ENCODE data around the gene SRRM4.
A peak's percentile ranks its signal among the peaks of the same experiment; 100 is the strongest.

SRRM4 gene

DNA sequence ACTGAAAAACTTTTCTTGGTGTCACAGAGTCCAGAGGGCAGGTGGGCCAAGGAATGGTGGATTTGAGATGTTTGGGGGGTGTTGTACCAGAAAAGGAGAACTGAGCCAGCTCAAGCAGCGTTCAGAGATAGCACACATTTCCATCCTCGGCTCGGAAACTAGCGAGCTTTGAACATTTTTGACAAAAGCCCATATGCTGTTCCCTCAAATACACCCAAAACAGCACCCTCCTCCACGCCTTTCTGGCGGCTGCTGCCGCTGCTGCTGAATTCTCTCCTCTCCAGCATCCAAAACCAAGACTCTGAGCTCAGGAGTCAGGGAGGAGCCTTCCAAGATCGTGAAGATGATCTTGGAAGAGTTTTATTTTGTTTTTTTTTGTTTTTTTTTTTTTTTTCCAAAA lies 961 bp downstream of the SRRM4 start:
- Mint-ChIP-seq H3K9me3 (no peaks in the 10 kb centered on the region), H3K4me1 (no peaks in the 10 kb centered on the region), H3K27me3 (ENCODE audit: low read depth) (peaks cover 90% of the 10 kb centered on the region), H3K27ac (no peak overlapping the region), H3K4me3 (peak overlapping the region; percentile 21 to 67 (median 51)), H3K36me3 (ENCODE audit: low read depth) (no peaks in the 10 kb centered on the region)
- TF ChIP-seq, protein P1, sequence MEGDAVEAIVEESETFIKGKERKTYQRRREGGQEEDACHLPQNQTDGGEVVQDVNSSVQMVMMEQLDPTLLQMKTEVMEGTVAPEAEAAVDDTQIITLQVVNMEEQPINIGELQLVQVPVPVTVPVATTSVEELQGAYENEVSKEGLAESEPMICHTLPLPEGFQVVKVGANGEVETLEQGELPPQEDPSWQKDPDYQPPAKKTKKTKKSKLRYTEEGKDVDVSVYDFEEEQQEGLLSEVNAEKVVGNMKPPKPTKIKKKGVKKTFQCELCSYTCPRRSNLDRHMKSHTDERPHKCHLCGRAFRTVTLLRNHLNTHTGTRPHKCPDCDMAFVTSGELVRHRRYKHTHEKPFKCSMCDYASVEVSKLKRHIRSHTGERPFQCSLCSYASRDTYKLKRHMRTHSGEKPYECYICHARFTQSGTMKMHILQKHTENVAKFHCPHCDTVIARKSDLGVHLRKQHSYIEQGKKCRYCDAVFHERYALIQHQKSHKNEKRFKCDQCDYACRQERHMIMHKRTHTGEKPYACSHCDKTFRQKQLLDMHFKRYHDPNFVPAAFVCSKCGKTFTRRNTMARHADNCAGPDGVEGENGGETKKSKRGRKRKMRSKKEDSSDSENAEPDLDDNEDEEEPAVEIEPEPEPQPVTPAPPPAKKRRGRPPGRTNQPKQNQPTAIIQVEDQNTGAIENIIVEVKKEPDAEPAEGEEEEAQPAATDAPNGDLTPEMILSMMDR (IDR thresholded peaks at IDR 0.05; ENCODE audit: unreplicated experiment in 3 of 3) = no peak

- Mint-ChIP-seq H3K4me1 (no peaks in the 10 kb centered on the region), H3K4me3 (peak overlapping the region in 1 of 3 experiments; percentile 19), H3K9me3 (no peaks in the 10 kb centered on the region), H3K27ac (no peak overlapping the region), H3K36me3 (ENCODE audit: low read depth) (no peaks in the 10 kb centered on the region), H3K27me3 (ENCODE audit: low read depth) (peaks cover 83% of the 10 kb centered on the region)
- TF ChIP-seq, protein P1 (IDR thresholded peaks at IDR 0.05; ENCODE audit: unreplicated experiment in 3 of 3) = no peak
Observed at GRCh38 chr12:118982984-118983761, 1.8 kb downstream of the SRRM4 start.

GRCh38 chr12:118984161-118984943 lies 3.0 kb downstream of the SRRM4 start:
- Mint-ChIP-seq H3K27ac (no peak overlapping the region), H3K4me1 (no peaks in the 10 kb centered on the region), H3K4me3 (no peak overlapping the region), H3K27me3 (ENCODE audit: low read depth) (peaks cover 84% of the 10 kb centered on the region), H3K36me3 (ENCODE audit: low read depth) (no peaks in the 10 kb centered on the region), H3K9me3 (no peaks in the 10 kb centered on the region)
- TF ChIP-seq, protein P1 (IDR thresholded peaks at IDR 0.05; ENCODE audit: unreplicated experiment in 3 of 3) = no peak

DNA sequence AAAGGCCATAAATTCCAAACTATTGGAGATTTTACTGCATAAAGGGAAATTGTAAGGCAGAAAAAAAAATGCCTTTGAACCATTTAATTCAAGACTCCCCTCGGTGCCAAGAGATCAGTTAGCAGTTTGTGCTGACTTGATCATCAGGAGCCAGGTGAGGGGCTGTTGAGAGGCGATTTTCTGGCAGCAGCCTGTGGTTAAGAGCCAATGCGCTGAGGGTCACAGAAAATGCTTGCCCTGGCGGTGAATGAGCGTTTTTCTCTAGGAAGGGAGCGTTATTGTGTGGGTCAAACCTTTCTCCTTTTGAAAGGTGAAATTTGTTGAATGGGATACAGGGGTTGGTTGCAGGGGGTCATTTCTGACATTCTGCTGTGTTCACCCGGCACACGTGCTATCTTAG lies 4.7 kb downstream of the SRRM4 start:
- Mint-ChIP-seq H3K36me3 (ENCODE audit: low read depth) (no peaks in the 10 kb centered on the region), H3K27ac (no peak overlapping the region), H3K4me3 (no peak overlapping the region), H3K4me1 (no peaks in the 10 kb centered on the region), H3K9me3 (no peaks in the 10 kb centered on the region), H3K27me3 (ENCODE audit: low read depth) (peaks cover 78% of the 10 kb centered on the region)
- TF ChIP-seq, protein P1 (IDR thresholded peaks at IDR 0.05; ENCODE audit: unreplicated experiment in 3 of 3) = no peak

DNA sequence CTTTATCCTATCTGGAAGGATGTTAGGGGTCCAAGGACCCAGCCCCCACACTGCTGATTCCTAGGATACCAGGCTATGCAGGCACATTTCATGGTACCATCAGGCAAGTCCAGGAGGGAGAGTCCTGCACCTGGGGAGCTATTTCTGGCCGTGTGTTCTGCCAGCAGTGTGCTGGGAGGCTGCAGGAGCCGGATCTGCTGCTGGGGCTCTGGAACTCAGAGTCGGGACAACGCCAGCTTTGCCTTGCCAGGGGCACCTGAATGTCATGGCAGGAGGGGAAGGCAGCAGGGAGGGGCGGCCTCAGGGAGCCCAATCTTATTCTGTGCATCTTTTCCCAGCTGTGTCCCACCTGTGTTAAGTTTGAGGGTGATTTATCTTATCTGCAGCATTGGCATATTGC lies 17.8 kb downstream of the SRRM4 start:
- Mint-ChIP-seq H3K36me3 (ENCODE audit: low read depth) (no peaks in the 10 kb centered on the region), H3K4me1 (no peaks in the 10 kb centered on the region), H3K27ac (no peak overlapping the region), H3K4me3 (no peak overlapping the region), H3K9me3 (no peaks in the 10 kb centered on the region), H3K27me3 (ENCODE audit: low read depth) (peaks cover 12% of the 10 kb centered on the region)
- TF ChIP-seq, protein P1 (IDR thresholded peaks at IDR 0.05; ENCODE audit: unreplicated experiment in 3 of 3) = no peak

All from nephron (organoid).